ENCODE measurements around the gene DNAJB11. TPM values are rescaled to one million over a fixed set of nuclear protein-coding genes. Genes with fewer than 3 reads are reported as not detected.

The DNAJB11 gene
- total and polyA plus RNA-seq, 12 donors, result 20.1 to 93.2 (median 39.6) TPM

DNA sequence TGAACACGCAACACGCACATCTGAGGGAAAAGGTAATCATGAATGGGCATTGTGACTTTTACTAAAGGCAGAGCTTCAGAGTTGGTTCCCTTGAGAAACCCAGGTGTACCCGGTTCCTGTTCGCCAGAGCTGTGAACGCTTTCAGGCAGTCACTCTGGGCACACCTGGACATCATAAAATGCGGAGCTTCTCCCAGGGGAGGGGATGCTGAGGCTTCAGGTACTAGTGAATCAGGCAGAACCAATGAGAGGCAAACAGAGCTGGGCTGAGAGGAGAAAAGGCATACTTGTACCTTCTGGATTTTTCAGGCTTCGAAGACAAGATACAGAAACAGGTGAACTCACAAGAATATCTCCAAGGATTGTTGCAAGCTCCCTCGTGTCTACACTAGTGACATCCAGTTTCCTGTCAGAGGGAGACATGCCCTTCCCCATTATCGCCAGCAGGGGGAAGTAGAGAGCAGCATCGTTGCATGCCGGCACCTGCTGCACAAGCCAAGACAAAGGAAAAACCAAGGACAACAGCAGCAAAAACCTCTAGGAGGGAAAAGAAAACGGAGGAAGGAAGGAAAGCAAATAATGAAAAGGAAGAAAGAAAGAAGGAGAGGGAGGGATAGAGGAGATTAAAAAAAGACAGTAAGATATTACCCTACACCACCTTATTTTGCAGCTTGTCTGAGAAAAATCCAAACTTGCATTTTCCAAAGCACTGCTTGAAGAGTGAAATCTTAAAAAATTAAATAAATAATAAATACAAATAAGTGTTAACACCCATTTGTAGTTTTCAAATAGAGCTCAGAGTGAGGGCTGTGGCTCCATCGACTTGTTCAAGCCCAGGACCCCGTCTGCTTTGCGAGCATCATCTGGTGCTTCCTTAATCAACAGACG is 44.3 kb downstream of the DNAJB11 start:
- intact Hi-C loops (cut with DNase I), result loop anchor here (5.0 to 10.0 kb wide), 3 partner anchors 202 to 630 kb away; no protein-coding TSS in a partner anchor
- TF ChIP-seq, protein P1, sequence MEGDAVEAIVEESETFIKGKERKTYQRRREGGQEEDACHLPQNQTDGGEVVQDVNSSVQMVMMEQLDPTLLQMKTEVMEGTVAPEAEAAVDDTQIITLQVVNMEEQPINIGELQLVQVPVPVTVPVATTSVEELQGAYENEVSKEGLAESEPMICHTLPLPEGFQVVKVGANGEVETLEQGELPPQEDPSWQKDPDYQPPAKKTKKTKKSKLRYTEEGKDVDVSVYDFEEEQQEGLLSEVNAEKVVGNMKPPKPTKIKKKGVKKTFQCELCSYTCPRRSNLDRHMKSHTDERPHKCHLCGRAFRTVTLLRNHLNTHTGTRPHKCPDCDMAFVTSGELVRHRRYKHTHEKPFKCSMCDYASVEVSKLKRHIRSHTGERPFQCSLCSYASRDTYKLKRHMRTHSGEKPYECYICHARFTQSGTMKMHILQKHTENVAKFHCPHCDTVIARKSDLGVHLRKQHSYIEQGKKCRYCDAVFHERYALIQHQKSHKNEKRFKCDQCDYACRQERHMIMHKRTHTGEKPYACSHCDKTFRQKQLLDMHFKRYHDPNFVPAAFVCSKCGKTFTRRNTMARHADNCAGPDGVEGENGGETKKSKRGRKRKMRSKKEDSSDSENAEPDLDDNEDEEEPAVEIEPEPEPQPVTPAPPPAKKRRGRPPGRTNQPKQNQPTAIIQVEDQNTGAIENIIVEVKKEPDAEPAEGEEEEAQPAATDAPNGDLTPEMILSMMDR (IDR thresholded peaks at IDR 0.05), result peak; percentile 90 to 98 (median 92)
- TF ChIP-seq POLR2A (IDR thresholded peaks at IDR 0.05), result no peak

DNA sequence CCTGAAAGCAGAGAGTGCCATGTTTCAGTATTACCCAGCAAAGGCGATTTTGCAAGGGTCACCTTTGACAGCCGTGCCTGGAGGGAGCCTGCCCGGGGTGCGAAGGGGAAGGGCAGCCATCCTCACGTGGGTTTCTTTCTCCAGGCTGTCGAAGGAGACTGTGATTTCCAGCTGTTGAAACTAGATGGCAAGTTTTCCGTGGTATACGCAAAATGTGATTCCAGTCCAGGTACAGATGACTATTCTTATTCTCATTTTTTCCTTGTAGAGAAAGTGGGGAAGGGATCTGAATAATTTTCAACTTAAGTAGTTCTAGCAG is 45.7 kb downstream of the DNAJB11 start:
- 69 to 82% (median 79%) methylated on average over 8 of the region's 8 CpGs for WGBS, 4 donors
- intact Hi-C loops (cut with DNase I), result loop anchor here (5.0 to 10.0 kb wide), 3 partner anchors 201 to 631 kb away; no protein-coding TSS in a partner anchor
- Histone ChIP-seq H3K27me3 (no peaks in the 10 kb centered on the region), H3K4me1 (replicated peaks in 1 of 2) (no peaks in the 10 kb centered on the region), H3K9me3 (replicated peaks in 1 of 3) (no peaks in the 10 kb centered on the region), H3K27ac (no peak overlapping the region), H3K4me3 (no peak overlapping the region), H3K36me3 (replicated peaks in 1 of 2) (no peaks in the 10 kb centered on the region)
- TF ChIP-seq, protein P1 (IDR thresholded peaks at IDR 0.05), result no peak
- TF ChIP-seq POLR2A (IDR thresholded peaks at IDR 0.05), result no peak
- no peak for DNase-seq

More for the DNA sequence above, 44.3 kb downstream of the DNAJB11 start:
- DNase-seq, result peak; percentile 65 to 92 (median 79)
- Histone ChIP-seq H3K9me3 (replicated peaks in 1 of 3) (no peaks in the 10 kb centered on the region), H3K27me3 (no peaks in the 10 kb centered on the region), H3K4me3 (no peak overlapping the region), H3K4me1 (replicated peaks in 1 of 2) (no peaks in the 10 kb centered on the region), H3K36me3 (replicated peaks in 1 of 2) (no peaks in the 10 kb centered on the region), H3K27ac (no peak overlapping the region)
- WGBS, 4 donors, result 26 to 31% (median 30%) methylated on average over 16 of the region's 16 CpGs

DNA sequence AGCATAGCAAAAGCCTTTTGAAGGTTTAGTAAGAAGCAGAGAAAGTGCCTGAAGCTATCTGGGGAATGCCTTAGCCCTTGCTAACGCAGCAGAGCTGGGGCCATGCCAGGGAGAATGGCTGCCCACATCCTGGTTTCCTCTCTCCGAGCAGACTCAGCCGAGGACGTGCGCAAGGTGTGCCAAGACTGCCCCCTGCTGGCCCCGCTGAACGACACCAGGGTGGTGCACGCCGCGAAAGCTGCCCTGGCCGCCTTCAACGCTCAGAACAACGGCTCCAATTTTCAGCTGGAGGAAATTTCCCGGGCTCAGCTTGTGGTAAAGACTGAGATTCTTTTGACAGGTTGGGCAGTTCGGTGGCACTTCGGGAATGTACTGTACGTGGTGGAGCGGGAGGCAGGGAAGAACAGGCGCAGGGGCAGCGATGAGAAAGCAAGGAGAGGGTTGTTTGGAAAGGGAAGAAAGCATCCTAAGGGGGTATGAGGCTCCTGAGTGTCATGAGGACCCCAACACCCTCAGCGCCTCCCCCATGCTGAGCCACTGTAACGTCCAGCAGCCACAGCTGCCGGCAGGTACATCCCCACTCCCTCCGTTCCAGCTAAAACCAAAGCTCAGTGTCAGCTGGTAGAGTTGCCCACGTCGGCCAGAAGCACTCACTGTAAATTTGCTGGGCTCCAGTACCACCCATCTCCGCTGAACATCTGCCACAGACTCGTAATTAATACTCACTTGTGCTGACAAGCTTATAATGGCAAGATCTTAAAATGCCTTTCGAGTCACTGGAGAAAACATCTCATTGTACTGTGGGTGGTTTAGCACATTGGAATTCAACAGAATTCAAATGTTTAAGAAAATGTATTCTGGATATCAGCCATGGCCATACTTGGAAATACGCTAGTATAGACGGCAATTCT is 46.8 kb downstream of the DNAJB11 start:
- intact Hi-C loops (cut with DNase I), result loop anchor here (5.0 to 10.0 kb wide), 3 partner anchors 200 to 632 kb away; no protein-coding TSS in a partner anchor
- TF ChIP-seq, protein P1 (IDR thresholded peaks at IDR 0.05), result peak; percentile 72 to 86 (median 80)
- no peak for TF ChIP-seq POLR2A (IDR thresholded peaks at IDR 0.05)

More for the DNA sequence above, 46.8 kb downstream of the DNAJB11 start:
- Histone ChIP-seq H3K4me3 (no peak overlapping the region), H3K4me1 (replicated peaks in 1 of 2) (no peaks in the 10 kb centered on the region), H3K27me3 (no peaks in the 10 kb centered on the region), H3K27ac (no peak overlapping the region), H3K36me3 (replicated peaks in 1 of 2) (no peaks in the 10 kb centered on the region), H3K9me3 (replicated peaks in 1 of 3) (no peaks in the 10 kb centered on the region)
- DNase-seq, result peak; percentile 74 to 91 (median 88)
- 15 to 67% (median 19%) methylated on average over 4 to 31 of the region's 31 CpGs for WGBS, 4 donors
